Suprapubic skin (tissue), 3 donors: ENCODE measurements around the gene CARS2.

Source experiments
- CTCF ChIP-seq, 2 donors: fragments of 200-600 bp in 1 of 2; fragments of 450-650 bp in 1 of 2; sonication (generic) in 1 of 2; IDR thresholded peaks; one replicate each; pipeline ENCODE4 v1.5.1; 2016 to 2019; ENCODE audit warnings: antibody characterized with exemption in 2 of 2, mild to moderate bottlenecking in 1 of 2, moderate library complexity in 1 of 2
- POLR2A ChIP-seq, 2 donors: fragments of 450-650 bp; IDR thresholded peaks; one replicate each; pipeline ENCODE4 v1.6.1; 2017; ENCODE audit warnings: antibody characterized with exemption in 2 of 2, mild to moderate bottlenecking in 2 of 2, moderate library complexity in 2 of 2

- TF ChIP-seq CTCF (IDR thresholded peaks at IDR 0.05) (no peak), POLR2A (IDR thresholded peaks at IDR 0.05) (no peak)
Observed at GRCh38 chr13:110640591-110641029, 65.3 kb downstream of the CARS2 start.
